ENCODE data around the gene OPA3. TPM values are rescaled to one million over a fixed set of nuclear protein-coding genes. Genes with fewer than 3 reads are reported as not detected.
A peak's percentile ranks its signal among the peaks of the same experiment; 100 is the strongest.

The OPA3 gene
- total RNA-seq, 1 experiment from 2014 or later, result 8.6 TPM

GRCh38 chr19:45528149-45528743, 56.4 kb downstream of the OPA3 start:
- H3K4me3 ChIP-seq, result no peak overlapping the region
- peaks cover 3% of the 10 kb centered on the region for H3K4me1 ChIP-seq

GRCh38 chr19:45527731-45528130, 56.9 kb downstream of the OPA3 start:
- DNase-seq, result no peak
- Histone ChIP-seq H3K36me3 (peaks cover 34% of the 10 kb centered on the region), H3K27me3 (no peaks in the 10 kb centered on the region), H3K4me3 (no peak overlapping the region), H3K27ac (no peak overlapping the region), H3K9me3 (replicated peaks) (peaks cover 16% of the 10 kb centered on the region), H3K4me1 (peaks cover 6% of the 10 kb centered on the region)

More at GRCh38 chr19:45528149-45528743, 56.4 kb downstream of the OPA3 start:
- no peak overlapping the region for H3K27ac ChIP-seq
- H3K27me3 ChIP-seq, result no peaks in the 10 kb centered on the region
- H3K9me3 ChIP-seq (replicated peaks), result peaks cover 16% of the 10 kb centered on the region
- DNase-seq, result no peak
- H3K36me3 ChIP-seq, result peaks cover 34% of the 10 kb centered on the region

- no peak overlapping the region for H3K27ac ChIP-seq
- DNase-seq, result no peak
- H3K4me3 ChIP-seq, result no peak overlapping the region
- no peaks in the 10 kb centered on the region for H3K27me3 ChIP-seq
- H3K9me3 ChIP-seq (replicated peaks), result peaks cover 10% of the 10 kb centered on the region
- H3K4me1 ChIP-seq, result peaks cover 8% of the 10 kb centered on the region
- peaks cover 37% of the 10 kb centered on the region for H3K36me3 ChIP-seq
Observed at GRCh38 chr19:45526971-45527370, 57.6 kb downstream of the OPA3 start.

DNA sequence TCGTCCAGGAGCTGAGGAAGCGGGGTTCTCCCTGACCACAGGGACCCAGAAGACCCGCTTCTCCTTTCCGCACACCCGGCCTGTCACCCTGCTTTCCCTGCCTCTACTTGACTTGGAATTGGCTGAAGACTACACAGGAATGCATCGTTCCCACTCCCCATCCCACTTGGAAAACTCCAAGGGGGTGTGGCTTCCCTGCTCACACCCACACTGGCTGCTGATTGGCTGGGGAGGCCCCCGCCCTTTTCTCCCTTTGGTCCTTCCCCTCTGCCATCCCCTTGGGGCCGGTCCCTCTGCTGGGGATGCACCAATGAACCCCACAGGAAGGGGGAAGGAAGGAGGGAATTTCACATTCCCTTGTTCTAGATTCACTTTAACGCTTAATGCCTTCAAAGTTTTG, 58.5 kb downstream of the OPA3 start:
- Histone ChIP-seq H3K27me3 (no peaks in the 10 kb centered on the region), H3K9me3 (replicated peaks) (peaks cover 2% of the 10 kb centered on the region), H3K27ac (no peak overlapping the region), H3K36me3 (peaks cover 39% of the 10 kb centered on the region), H3K4me3 (no peak overlapping the region), H3K4me1 (peaks cover 8% of the 10 kb centered on the region)
- DNase-seq, result peak; percentile 87 to 90

DNA sequence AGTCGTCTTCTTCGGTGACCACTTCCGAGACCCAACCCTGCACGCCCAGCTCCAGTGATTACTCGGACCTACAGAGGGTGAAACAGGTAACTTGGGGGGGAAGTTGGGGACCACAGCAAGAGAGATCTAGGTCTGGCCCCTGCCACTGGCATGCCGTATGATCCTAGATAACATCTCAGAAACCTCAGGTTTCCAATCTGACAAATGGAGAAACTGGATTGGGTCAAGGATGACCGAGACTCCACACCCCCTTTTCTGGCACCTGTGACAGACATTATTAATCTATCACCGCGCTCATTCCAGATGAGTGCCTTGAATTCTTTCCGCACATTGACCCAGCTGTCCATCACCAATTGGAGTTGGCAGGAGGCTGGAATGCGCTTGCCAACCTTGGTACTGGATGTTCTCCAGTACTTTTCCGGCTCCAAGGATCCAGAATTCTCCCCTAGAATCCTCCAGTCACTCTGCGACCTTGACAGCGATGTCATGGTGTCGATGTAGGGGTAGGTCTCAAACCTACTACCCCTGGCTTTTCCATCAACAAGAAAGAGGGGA, 60.0 kb downstream of the OPA3 start:
- no peaks in the 10 kb centered on the region for H3K9me3 ChIP-seq (replicated peaks)
- H3K4me1 ChIP-seq, result peaks cover 8% of the 10 kb centered on the region
- no peaks in the 10 kb centered on the region for H3K27me3 ChIP-seq
- no peak overlapping the region for H3K27ac ChIP-seq
- peaks cover 44% of the 10 kb centered on the region for H3K36me3 ChIP-seq
- no peak for DNase-seq
- H3K4me3 ChIP-seq, result no peak overlapping the region

DNA sequence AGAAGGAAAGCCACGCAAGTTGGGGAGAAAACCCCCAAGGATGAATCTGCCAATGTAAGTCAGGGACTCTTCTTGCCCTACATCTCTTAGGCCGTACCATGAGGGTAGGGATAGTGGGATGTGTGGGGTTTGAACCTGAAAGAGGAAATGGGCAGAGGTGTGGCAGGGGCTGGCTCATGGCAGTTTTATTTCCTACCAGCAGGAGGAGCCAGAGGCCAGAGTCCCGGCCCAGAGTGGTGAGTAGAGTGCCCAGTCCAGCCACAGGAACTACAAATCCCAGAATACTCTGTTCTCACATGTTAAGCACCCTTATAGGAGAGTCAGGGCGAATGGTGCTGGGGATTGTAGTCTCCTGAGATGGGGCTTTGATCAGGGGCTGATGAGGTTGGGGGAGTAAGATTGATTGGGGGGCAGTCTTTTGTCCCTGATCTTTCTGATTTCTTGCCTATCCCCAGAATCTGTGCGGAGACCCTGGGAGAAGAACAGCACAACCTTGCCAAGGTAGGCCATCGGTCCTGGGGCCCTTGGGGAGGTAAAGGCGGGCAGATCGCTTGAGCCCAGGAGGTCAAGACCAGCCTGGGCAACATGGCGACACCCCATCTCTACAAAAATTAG, 60.9 kb downstream of the OPA3 start:
- Histone ChIP-seq H3K9me3 (replicated peaks) (no peaks in the 10 kb centered on the region), H3K36me3 (peaks cover 46% of the 10 kb centered on the region), H3K4me3 (no peak overlapping the region), H3K27ac (peak overlapping the region; percentile 59), H3K27me3 (no peaks in the 10 kb centered on the region), H3K4me1 (peaks cover 8% of the 10 kb centered on the region)
- peak; percentile 82 to 94 for DNase-seq

DNA sequence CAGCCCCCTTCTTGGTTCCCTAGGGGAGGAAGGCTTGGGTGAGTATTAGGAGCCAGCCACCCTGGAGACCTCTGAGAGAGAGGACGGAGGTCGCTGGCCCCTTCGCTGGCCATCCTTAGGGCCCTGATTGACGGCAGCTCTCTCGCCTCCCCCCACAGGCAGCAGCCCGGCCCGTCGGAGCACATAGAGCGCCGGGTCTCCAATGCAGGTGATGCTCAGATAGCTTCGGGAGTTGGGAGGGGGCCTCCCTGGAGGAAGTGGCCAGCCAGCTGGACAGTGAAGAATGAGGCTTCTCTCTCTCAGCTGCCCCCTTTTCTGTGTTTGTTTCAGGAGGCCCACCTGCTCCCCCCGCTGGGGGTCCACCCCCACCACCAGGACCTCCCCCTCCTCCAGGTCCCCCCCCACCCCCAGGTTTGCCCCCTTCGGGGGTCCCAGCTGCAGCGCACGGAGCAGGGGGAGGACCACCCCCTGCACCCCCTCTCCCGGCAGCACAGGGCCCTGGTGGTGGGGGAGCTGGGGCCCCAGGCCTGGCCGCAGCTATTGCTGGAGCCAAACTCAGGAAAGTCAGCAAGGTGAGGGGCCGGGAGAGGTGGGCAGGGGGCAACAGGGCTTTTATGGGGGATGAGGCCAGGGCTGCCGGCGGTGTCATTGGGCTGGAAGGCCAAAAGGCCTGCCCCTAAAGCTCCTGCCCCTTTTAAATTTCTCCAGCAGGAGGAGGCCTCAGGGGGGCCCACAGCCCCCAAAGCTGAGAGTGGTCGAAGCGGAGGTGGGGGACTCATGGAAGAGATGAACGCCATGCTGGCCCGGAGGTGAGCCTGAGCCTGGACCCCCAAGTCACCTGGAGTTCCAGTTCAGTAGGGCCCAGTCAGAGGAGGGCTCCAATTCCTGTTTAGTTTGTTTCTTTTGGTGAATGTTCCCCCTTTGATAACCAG, 62.3 kb downstream of the OPA3 start:
- DNase-seq, result no peak
- Histone ChIP-seq H3K27ac (no peak overlapping the region; the same call in 1 of the 2 replicates), H3K36me3 (peaks cover 47% of the 10 kb centered on the region)

DNA sequence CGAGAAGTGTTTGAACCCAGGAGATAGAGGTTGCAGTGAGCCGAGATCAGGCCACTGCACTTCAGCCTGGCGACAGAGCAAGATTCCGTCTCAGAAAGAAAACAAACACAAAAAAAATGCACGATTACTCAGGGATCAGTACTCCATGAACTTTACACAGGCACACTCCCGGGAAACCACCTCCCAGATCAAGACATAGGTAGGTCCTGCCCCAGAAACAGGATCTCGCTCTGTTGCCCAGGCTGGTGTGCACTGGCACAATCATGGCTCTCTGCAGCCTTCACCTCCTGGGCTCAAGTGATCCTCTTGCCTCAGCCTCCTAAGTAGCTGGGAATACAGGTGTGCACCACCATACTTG, 66.2 kb downstream of the OPA3 start:
- peaks cover 21% of the 10 kb centered on the region for H3K36me3 ChIP-seq
- no peaks in the 10 kb centered on the region for H3K9me3 ChIP-seq (replicated peaks)
- no peak for DNase-seq
- no peaks in the 10 kb centered on the region for H3K27me3 ChIP-seq
- H3K4me1 ChIP-seq, result peaks cover 7% of the 10 kb centered on the region
- no peak overlapping the region for H3K27ac ChIP-seq
- no peak overlapping the region for H3K4me3 ChIP-seq

More for the DNA sequence above, 62.3 kb downstream of the OPA3 start:
- no peaks in the 10 kb centered on the region for H3K27me3 ChIP-seq
- H3K9me3 ChIP-seq (replicated peaks), result no peaks in the 10 kb centered on the region
- no peak overlapping the region for H3K4me3 ChIP-seq
- peaks cover 8% of the 10 kb centered on the region for H3K4me1 ChIP-seq

- no peak for DNase-seq
- H3K4me3 ChIP-seq, result no peak overlapping the region
- peaks cover 4% of the 10 kb centered on the region for H3K4me1 ChIP-seq
- H3K9me3 ChIP-seq (replicated peaks), result no peaks in the 10 kb centered on the region
- H3K27me3 ChIP-seq, result no peaks in the 10 kb centered on the region
- no peak overlapping the region for H3K27ac ChIP-seq
- H3K36me3 ChIP-seq, result peaks cover 21% of the 10 kb centered on the region
Observed at GRCh38 chr19:45517641-45518468, 66.7 kb downstream of the OPA3 start.

DNA sequence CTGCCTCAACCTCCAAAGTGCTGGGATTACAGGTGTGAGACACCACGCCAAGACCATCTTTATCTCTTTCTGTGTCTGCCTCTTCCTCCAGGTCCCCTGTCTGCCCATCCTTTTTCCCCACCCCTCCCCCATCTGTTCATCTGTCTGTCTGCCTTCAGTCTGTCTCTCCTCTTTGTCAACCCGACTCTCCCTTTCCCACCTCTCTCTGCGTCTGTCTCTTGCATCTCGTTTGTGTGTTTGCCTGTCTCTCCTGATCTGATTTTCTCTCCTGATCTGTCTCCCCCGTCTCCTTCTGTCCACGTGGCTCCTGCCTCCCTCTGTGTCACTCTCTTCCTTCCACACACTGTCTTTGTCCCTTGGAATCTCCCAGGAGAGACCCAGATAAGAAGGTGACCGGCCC, 67.4 kb downstream of the OPA3 start:
- Histone ChIP-seq H3K27ac (no peak overlapping the region), H3K4me1 (no peaks in the 10 kb centered on the region), H3K9me3 (replicated peaks) (no peaks in the 10 kb centered on the region), H3K36me3 (peaks cover 18% of the 10 kb centered on the region), H3K27me3 (no peaks in the 10 kb centered on the region), H3K4me3 (no peak overlapping the region)
- DNase-seq, result no peak

- no peaks in the 10 kb centered on the region for H3K27me3 ChIP-seq
- no peak for DNase-seq
- H3K4me1 ChIP-seq, result no peaks in the 10 kb centered on the region
- no peak overlapping the region for H3K27ac ChIP-seq
- H3K9me3 ChIP-seq (replicated peaks), result no peaks in the 10 kb centered on the region
- no peak overlapping the region for H3K4me3 ChIP-seq
- peaks cover 16% of the 10 kb centered on the region for H3K36me3 ChIP-seq
Observed at GRCh38 chr19:45515807-45516401, 68.7 kb downstream of the OPA3 start.

GRCh38 chr19:45515081-45515624, 69.4 kb downstream of the OPA3 start:
- no peak overlapping the region for H3K27ac ChIP-seq
- no peaks in the 10 kb centered on the region for H3K9me3 ChIP-seq (replicated peaks)
- no peak overlapping the region for H3K4me3 ChIP-seq
- H3K36me3 ChIP-seq, result peaks cover 15% of the 10 kb centered on the region
- no peaks in the 10 kb centered on the region for H3K4me1 ChIP-seq
- no peak for DNase-seq
- H3K27me3 ChIP-seq, result no peaks in the 10 kb centered on the region

DNA sequence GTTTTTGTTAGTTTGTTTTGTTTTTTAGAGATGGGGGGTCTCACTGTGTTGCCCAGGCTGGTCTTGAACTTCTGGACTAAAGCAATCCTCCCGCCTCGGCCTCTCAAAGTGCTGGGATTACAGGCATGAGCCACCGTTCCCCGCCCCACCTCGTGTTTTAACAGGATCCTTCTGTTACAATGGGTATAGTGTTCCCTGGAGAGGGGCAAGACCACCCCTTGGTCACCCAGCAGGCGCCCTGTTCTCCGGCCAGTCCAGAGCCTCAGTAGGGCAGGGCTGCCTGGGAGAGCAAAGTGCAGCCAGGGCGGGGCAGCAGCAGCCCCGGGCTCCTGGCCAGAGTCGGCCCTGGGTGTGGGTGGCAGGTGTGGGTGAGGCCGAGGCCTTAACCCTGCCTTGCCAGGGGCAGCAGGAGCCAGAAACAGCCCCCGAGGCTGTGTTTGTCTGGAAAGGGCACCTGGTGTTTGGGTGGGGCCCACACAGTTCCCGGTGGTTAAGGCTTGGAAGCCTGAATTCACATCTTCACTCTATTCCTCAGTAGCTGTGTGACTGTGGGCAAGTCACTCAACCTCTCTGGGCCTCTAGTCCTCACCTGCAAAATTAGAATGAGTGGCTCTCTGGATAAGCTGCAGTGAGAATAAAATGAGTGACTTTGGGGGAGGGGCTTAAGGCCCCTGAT, 70.1 kb downstream of the OPA3 start:
- no peaks in the 10 kb centered on the region for H3K4me1 ChIP-seq
- H3K27me3 ChIP-seq, result no peaks in the 10 kb centered on the region
- H3K36me3 ChIP-seq, result peaks cover 11% of the 10 kb centered on the region
- H3K9me3 ChIP-seq (replicated peaks), result no peaks in the 10 kb centered on the region
- DNase-seq, result no peak
- no peak overlapping the region for H3K4me3 ChIP-seq
- H3K27ac ChIP-seq, result no peak overlapping the region

All from SJCRH30 (cell line).